AG04449 (cell line): ENCODE measurements around the gene TMEM106C.

ENCODE experiments used
- CTCF ChIA-PET: fragments of 350-600 bp; formaldehyde crosslinking; extraction: SDS; loops from one replicate; lab custom pipeline; 2021; ENCODE audit warnings: antibody characterized with exemption; lab: Yijun Ruan, JAX
- POLR2A ChIA-PET: fragments of 400-600, 350-600 bp; formaldehyde crosslinking; extraction: SDS; loops from one replicate; lab custom pipeline; 2020; ENCODE audit warnings: antibody characterized with exemption, inconsistent platforms; lab: Yijun Ruan, JAX
- DNase-seq: peaks from one replicate; pipeline ENCODE4 v3.0.0-alpha.2; 2010; ENCODE audit warnings: low read depth, low spot score
- H3K4me3 ChIP-seq: 2 replicates; pipeline ENCODE4 v1.5.1; 2011; ENCODE audit warnings: low read depth, mild to moderate bottlenecking, control low read depth, low read length
- TF ChIP-seq, protein P1 (sequence below): IDR thresholded peaks from one replicate; pipeline ENCODE4 v1.5.1; 2011; ENCODE audit warnings: mild to moderate bottlenecking, moderate library complexity, low read length, control low read depth, inconsistent platforms; ENCODE audit not compliant: insufficient read depth; ENCODE audit errors: missing control alignments

The TMEM106C gene

DNA sequence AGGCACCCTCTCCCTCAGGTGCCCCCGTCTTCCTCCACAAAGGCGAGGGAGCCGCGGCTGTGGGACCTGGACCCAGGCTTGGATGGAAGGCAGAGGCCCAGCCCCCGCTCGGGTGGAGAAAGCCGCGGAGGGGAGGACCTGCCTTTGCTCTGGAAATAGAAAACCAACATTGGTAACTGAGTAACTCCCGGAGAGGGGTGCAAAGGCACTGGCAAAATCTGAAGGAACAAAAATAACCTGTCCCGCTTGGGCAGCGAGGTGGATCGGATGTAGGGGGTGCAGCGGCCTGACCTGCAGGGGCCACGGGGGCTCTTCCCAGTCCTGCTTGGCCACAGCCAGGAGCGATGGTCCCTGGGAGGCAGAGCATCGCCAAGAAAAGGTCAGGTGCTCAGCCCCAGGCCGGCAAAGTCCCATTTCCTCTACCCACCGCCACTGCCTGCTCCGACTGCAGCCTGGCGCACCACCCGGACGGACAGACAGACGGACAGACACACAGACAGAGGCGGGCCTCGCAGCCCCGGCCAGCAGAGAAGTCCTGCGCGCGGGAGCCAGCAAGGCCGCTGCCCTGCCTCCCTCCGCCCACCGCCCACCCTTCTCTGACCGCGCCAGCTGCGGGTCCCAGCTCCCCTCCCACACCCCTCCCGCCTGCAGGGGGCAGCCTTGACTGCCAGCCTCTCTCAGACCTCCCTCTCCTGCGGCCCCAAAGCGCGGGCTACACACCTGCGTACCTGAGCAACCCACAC is 21.4 kb upstream of the TMEM106C start:
- POLR2A ChIA-PET = no interaction called here

DNA sequence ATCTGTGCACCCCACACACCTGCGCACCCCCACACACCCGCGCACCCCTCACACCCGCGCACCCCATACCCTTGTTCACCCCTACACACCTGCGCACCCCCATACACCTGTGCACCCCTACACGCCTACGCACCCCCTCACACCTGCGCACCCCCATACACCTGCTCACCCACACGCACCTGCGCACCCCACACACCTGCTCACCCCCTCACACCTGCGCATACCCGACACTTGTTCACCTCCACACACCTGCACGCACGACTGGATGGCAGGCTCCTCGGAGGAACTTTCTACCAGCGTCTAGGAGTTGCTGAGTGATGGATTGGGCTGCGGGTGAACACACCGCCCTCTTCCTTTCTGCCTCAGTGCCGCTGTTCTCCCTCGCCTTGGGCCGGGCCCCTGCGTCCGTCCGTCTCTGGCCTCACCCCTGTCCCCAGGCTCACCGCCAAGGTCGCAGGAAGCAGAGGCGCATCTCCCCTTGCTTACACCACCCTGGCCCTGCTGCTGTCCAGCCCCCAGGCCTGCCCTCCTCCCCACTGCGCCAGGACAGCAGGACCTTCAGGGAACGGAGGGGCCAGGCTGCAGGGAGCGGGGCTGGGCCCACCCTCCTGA is 20.7 kb upstream of the TMEM106C start:
- POLR2A ChIA-PET = no interaction called here
- H3K4me3 ChIP-seq = no peak overlapping the region
- TF ChIP-seq, protein P1, sequence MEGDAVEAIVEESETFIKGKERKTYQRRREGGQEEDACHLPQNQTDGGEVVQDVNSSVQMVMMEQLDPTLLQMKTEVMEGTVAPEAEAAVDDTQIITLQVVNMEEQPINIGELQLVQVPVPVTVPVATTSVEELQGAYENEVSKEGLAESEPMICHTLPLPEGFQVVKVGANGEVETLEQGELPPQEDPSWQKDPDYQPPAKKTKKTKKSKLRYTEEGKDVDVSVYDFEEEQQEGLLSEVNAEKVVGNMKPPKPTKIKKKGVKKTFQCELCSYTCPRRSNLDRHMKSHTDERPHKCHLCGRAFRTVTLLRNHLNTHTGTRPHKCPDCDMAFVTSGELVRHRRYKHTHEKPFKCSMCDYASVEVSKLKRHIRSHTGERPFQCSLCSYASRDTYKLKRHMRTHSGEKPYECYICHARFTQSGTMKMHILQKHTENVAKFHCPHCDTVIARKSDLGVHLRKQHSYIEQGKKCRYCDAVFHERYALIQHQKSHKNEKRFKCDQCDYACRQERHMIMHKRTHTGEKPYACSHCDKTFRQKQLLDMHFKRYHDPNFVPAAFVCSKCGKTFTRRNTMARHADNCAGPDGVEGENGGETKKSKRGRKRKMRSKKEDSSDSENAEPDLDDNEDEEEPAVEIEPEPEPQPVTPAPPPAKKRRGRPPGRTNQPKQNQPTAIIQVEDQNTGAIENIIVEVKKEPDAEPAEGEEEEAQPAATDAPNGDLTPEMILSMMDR = no peak
- CTCF ChIA-PET = no interaction called here
- DNase-seq = no peak

More for the DNA sequence above, 21.4 kb upstream of the TMEM106C start:
- TF ChIP-seq, protein P1 = peak; percentile 15
- no peak for DNase-seq
- CTCF ChIA-PET = no interaction called here
- H3K4me3 ChIP-seq = no peak overlapping the region

GRCh38 chr12:47943623-47944340 is 19.6 kb upstream of the TMEM106C start:
- H3K4me3 ChIP-seq = no peak overlapping the region
- POLR2A ChIA-PET = no interaction called here
- DNase-seq = no peak
- TF ChIP-seq, protein P1 = no peak
- CTCF ChIA-PET = interaction anchor here (4.2 kb wide), 1 partner anchor 18 kb away, joined by 26 read pairs; the partner anchor contains the start of gene TMEM106C

GRCh38 chr12:47944685-47945340 is 18.6 kb upstream of the TMEM106C start:
- ChIA-PET POLR2A (no interaction called here), CTCF (interaction anchor here (4.2 kb wide), 1 partner anchor 17 kb away, joined by 26 read pairs; the partner anchor contains the start of gene TMEM106C)
- no peak overlapping the region for H3K4me3 ChIP-seq
- TF ChIP-seq, protein P1 = no peak
- DNase-seq = no peak

- no peak for DNase-seq
- ChIA-PET POLR2A (no interaction called here), CTCF (interaction anchor here (0.8 to 10.5 kb wide), 5 partner anchors 17 to 231 kb away, joined by 3 to 131 read pairs (median 19); partner anchors contain the start of gene TMEM106C)
- H3K4me3 ChIP-seq = no peak overlapping the region
- TF ChIP-seq, protein P1 = no peak
These were observed 18.1 kb upstream of the TMEM106C start for GRCh38 chr12:47945341-47945728.
